Measurements from ENCODE around the gene ZCCHC10. TPM values are rescaled to one million over a fixed set of nuclear protein-coding genes. Genes with fewer than 3 reads are reported as not detected.

Gene ZCCHC10
- total and polyA plus RNA-seq, 4 donors = 5.1 to 24.2 (median 9.8) TPM

- TF ChIP-seq ZBTB33 (IDR thresholded peaks at IDR 0.05) (no peak), FOXA2 (IDR thresholded peaks at IDR 0.05) (no peak), GABPA (IDR thresholded peaks at IDR 0.05 in 1 of 2, conservative IDR thresholded peaks at IDR 0.05 in 1 of 2) (no peak), RXRA (IDR thresholded peaks at IDR 0.05) (no peak)
Observed at GRCh38 chr5:133034064-133034463, 7.7 kb upstream of the ZCCHC10 start (continued).

DNA sequence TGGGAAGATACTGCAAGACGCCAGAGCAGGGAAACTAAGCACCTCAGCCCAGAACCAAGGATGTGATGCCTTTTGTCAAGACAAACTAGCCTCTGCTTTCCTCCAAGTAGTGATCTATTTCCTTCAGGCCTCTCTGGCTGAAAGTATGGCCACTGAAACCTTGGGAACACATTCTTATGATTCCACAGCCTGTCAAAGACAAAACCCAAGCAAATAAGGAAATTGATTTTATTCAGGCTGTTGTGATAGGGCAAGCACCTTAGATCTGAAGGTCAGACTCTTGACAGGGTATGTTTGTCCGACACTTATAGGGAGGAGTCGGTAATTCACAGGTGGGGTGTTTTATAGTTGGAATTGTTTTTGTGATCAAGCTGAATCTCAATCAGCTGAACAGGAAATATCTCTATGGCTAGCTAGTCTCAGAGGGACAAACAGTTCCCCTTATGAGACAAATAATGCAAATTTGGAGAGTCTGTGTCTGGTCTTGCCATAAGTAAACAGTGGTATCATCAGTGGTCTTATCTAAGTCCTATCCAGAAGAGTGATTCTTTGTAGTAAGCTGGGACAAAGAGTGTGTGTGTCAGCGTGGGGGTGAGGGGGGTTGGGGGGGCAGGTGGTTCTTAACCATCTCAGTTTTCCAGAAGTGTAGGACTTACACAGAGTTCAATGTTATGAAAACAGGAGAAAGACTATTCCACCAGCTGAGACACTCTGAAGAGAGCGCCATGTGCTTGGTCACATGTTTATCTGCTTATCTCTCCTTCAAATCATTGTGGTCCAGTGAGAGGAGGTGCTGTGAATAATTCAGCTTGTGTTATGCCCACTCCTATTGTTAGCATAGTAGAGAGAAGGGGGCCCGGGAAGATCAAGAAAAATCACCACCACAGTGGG is 6.7 kb upstream of the ZCCHC10 start:
- DNase-seq (ENCODE audit: low spot score) = no peak
- 60% methylated on average over 6 of the region's 6 CpGs for WGBS
- Histone ChIP-seq H3K9me3 (ENCODE audit: control insufficient read depth in 4 of 4, low read length in 3 of 4) (no peaks in the 10 kb centered on the region), H3K27me3 (ENCODE audit: control insufficient read depth in 4 of 4, insufficient read depth in 4 of 4, low read length in 3 of 4) (no peaks in the 10 kb centered on the region), H3K36me3 (ENCODE audit: control insufficient read depth in 4 of 4, insufficient read depth in 3 of 4, low read depth in 1 of 4, low read length in 3 of 4) (no peaks in the 10 kb centered on the region), H3K4me3 (ENCODE audit: low read depth in 1 of 3, low read length in 3 of 3) (no peak overlapping the region), H3K27ac (ENCODE audit: low read depth in 1 of 2, low read length in 2 of 2) (no peak overlapping the region), H3K4me1 (ENCODE audit: control insufficient read depth in 4 of 4, insufficient read depth in 4 of 4, low read length in 3 of 4) (no peaks in the 10 kb centered on the region), H3K9ac (ENCODE audit: low read depth in 1 of 2, low read length in 2 of 2) (no peak overlapping the region)
- TF ChIP-seq HNF4A (conservative IDR thresholded peaks at IDR 0.05) = no peak
- TF ChIP-seq JUND (IDR thresholded peaks at IDR 0.05) = no peak
- TF ChIP-seq SP1 (IDR thresholded peaks at IDR 0.05) = no peak
- no peak for TF ChIP-seq HNF4G (IDR thresholded peaks at IDR 0.05)
- no peak for TF ChIP-seq RXRA (IDR thresholded peaks at IDR 0.05)
- TF ChIP-seq RAD21 (IDR thresholded peaks at IDR 0.05) = no peak
- TF ChIP-seq, protein P1, sequence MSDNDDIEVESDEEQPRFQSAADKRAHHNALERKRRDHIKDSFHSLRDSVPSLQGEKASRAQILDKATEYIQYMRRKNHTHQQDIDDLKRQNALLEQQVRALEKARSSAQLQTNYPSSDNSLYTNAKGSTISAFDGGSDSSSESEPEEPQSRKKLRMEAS (IDR thresholded peaks at IDR 0.05) = no peak
- no peak for TF ChIP-seq FOXA2 (IDR thresholded peaks at IDR 0.05)
- TF ChIP-seq NR2F2 (IDR thresholded peaks at IDR 0.05) = no peak
- no peak for TF ChIP-seq TAF1 (conservative IDR thresholded peaks at IDR 0.05)
- TF ChIP-seq ZBTB33 (IDR thresholded peaks at IDR 0.05) = no peak
- no peak for TF ChIP-seq EGR1 (IDR thresholded peaks at IDR 0.05; ENCODE audit: low read depth in 2 of 2)
- TF ChIP-seq ATF3 (IDR thresholded peaks at IDR 0.05) = no peak
- TF ChIP-seq FOXA1 (IDR thresholded peaks at IDR 0.05) = no peak
- TF ChIP-seq YY1 (IDR thresholded peaks at IDR 0.05) = no peak
- TF ChIP-seq GABPA (IDR thresholded peaks at IDR 0.05 in 1 of 2, conservative IDR thresholded peaks at IDR 0.05 in 1 of 2) = no peak
- TF ChIP-seq CTCF (IDR thresholded peaks at IDR 0.05; ENCODE audit: low read depth, low read length, missing input control) = no peak
- TF ChIP-seq, protein P2, sequence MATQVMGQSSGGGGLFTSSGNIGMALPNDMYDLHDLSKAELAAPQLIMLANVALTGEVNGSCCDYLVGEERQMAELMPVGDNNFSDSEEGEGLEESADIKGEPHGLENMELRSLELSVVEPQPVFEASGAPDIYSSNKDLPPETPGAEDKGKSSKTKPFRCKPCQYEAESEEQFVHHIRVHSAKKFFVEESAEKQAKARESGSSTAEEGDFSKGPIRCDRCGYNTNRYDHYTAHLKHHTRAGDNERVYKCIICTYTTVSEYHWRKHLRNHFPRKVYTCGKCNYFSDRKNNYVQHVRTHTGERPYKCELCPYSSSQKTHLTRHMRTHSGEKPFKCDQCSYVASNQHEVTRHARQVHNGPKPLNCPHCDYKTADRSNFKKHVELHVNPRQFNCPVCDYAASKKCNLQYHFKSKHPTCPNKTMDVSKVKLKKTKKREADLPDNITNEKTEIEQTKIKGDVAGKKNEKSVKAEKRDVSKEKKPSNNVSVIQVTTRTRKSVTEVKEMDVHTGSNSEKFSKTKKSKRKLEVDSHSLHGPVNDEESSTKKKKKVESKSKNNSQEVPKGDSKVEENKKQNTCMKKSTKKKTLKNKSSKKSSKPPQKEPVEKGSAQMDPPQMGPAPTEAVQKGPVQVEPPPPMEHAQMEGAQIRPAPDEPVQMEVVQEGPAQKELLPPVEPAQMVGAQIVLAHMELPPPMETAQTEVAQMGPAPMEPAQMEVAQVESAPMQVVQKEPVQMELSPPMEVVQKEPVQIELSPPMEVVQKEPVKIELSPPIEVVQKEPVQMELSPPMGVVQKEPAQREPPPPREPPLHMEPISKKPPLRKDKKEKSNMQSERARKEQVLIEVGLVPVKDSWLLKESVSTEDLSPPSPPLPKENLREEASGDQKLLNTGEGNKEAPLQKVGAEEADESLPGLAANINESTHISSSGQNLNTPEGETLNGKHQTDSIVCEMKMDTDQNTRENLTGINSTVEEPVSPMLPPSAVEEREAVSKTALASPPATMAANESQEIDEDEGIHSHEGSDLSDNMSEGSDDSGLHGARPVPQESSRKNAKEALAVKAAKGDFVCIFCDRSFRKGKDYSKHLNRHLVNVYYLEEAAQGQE (IDR thresholded peaks at IDR 0.05) = no peak

All from liver (tissue), 9 donors.